ENCODE data around the gene ABHD3.

- TF ChIP-seq CTCF (IDR thresholded peaks at IDR 0.05 in 4 of 5, conservative IDR thresholded peaks at IDR 0.05 in 1 of 5) (no peak), POLR2A (IDR thresholded peaks at IDR 0.05) (no peak)
Observed at GRCh38 chr18:21682371-21683051, 22.1 kb downstream of the ABHD3 start.

Measured in gastrocnemius medialis (tissue), 4 donors.